SIG-M5 treated with dmso at 0.1 percent for 504 hours (cell line): ENCODE data around the gene COPA.
"Not testable (repeated sequence)": the region's sequence is repeated elsewhere in the genome, so short reads cannot be mapped to it uniquely, and the experiment has no call there.

ENCODE experiments used
- DNase-seq: peaks from one replicate; lab custom pipeline; 2025; ENCODE audit not compliant: unreplicated experiment; lab: John Stamatoyannopoulos, UW

The COPA gene

DNA sequence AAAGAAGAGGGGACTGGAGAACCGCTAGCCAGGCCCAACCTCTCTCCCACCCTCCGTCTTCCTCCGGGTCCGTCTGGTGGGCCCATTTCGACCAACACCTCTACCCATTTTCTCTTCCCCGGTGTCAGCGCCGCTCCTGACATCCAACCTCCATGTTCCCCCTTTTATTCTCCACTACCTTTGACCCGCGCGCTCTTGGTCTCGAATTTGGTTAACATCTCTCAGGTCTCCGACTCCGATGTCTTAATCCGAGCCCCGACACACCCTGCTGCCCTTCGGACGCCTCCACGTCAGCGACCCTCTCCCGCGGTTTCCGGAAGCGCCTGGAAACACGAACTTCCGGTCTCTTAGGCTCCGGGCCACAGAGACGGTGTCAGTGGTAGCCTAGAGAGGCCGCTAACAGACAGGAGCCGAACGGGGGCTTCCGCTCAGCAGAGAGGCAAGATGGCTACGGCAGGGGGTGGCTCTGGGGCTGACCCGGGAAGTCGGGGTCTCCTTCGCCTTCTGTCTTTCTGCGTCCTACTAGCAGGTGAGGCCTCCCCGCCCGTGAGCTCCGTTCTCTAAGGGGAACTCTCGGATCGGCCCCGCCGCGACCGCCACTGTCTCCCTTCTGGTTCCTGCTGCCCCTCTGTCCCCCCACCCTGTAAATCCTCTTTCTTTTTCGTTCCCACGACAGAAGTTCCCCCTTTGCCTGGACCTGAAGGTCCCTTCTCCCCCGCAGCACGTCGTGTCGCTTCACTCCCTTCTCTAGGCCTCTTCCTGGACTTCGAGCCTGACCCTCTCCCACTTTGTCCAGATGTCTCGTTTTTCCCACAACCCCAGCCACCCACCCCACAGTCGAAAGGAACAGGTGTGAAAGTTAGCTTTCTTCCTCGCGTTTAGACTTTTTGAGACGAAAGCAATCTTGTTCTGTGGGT, at the start of gene COPA, which contains the start of gene NCSTN:
Gene COPA, minus strand, starts transcription at position 298 of the 917 bp plus-strand sequence. Its CDS starts 80 bp downstream, at position 218.
Gene NCSTN, plus strand, starts transcription at position 431 of the 917 bp plus-strand sequence. Its CDS starts 14 bp downstream, at position 445.
- peak; percentile 96 for DNase-seq

GRCh38 chr1:160388406-160388805, 45.4 kb upstream of the COPA start:
- DNase-seq, result not testable (repeated sequence)

DNA sequence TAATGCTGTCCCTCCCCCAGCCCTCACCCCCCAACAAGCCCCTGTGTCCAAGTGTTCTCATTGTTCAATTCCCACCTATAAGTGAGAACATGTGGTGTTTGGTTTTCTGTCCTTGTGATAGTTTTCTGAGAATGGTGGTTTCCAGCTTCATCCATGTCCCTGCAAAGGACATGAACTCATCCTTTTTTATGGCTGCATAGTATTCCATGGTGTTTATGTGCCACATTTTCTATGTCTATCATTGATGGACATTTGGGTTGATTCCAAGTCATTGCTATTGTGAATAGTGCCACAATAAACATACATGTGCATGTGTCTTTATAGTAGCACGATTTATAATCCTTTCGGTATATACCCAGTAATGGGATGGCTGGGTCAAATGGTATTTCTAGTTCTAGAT, 41.8 kb upstream of the COPA start:
- not testable (repeated sequence) for DNase-seq

- DNase-seq, result no peak
These were observed 34.6 kb upstream of the COPA start for GRCh38 chr1:160377585-160378206.

DNA sequence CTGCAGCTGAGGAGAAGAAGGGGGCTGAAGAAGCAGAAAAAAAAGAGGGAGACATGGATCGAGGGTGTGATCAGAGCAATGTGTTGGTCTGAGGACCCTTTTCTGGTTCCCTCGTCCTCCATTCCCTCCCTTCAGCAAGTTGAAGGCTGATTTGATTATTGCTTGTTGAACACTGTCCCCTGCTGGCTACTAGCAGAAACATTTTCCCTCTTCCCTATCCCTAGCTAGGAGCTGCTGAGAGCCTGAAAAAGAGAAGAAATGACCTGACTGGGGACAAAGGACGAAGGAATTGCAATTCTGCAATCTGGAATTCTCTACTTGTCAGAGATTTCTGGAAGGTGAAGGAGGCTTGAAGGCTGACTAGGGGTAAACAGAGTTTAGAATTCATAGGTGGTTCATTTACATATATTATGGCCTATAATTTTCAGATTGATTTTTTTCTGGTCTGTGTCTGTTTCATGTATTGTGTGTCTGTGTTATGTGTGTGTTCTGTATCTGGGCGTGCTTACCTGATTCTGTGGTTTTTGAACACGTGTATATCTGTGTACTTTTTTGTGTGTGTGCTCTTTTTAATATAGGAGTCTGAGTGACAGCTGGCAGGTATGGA, 33.6 kb upstream of the COPA start:
- peak; percentile 90 for DNase-seq

- peak; percentile 35 for DNase-seq
These were observed 32.9 kb upstream of the COPA start for GRCh38 chr1:160375788-160376524.

DNA sequence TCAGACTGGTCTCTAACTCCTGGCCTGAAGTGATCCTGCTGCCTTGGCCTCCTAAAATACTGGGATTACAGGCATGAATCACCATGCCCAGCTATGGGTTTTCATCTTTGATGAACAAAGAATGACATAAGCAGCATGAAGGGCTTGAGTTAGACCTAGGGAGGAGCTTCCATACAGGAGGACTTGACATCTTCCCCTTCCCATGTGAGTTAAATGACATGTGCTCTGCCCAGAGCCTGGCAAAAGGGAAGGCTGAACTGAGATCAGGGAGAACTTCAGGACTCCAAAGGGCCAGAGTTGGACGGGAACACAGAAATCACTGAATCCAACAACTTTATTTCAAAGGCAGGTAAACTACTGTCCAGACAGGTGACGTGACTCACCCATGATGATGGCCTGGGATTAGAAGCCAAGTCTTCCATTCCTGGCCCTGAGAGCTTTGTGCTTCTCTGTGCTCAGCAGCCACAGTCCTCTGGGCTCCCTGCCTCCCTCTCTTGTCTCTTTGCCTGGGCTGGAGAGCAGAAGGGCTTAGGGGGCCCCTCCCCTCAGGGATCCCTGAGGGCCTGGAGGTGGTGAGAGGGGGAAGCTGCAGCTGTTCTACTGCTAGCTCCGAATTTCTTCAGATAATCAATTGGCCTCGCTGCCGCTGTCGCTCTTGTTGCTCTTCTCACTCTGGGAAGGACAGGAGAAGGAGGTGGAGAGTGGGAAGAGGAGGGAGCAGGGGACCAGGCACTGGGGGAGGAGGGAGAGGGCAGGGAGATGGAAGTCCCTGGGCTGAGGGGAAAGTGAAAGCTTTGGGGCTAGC, 31.5 kb upstream of the COPA start:
- DNase-seq, result no peak

DNA sequence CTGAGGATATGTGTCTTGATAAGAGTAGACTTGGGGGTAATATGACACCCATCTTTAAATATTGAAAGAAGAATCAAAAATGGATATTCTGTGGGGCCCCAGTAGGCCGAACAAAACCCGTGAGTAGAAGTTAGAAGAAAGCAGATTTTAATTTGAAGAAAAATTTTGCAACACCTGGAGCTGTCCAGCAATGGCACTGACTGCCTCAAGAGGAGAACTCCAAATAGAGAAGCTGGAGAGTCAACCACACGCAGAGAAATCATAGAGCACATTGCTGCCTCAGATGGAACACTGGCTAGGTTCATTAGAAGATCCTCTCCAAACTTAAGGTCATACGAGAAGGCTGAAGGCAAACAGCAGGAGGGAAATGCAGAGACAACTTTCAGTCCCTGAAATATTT, 30.6 kb upstream of the COPA start:
- peak; percentile 60 for DNase-seq

GRCh38 chr1:160371756-160372155, 28.7 kb upstream of the COPA start:
- peak; percentile 10 for DNase-seq

GRCh38 chr1:160371346-160371631, 28.2 kb upstream of the COPA start:
- DNase-seq, result no peak

GRCh38 chr1:160370561-160371345, 27.7 kb upstream of the COPA start:
- DNase-seq, result no peak

GRCh38 chr1:160369087-160369486, 26.0 kb upstream of the COPA start:
- no peak for DNase-seq

DNA sequence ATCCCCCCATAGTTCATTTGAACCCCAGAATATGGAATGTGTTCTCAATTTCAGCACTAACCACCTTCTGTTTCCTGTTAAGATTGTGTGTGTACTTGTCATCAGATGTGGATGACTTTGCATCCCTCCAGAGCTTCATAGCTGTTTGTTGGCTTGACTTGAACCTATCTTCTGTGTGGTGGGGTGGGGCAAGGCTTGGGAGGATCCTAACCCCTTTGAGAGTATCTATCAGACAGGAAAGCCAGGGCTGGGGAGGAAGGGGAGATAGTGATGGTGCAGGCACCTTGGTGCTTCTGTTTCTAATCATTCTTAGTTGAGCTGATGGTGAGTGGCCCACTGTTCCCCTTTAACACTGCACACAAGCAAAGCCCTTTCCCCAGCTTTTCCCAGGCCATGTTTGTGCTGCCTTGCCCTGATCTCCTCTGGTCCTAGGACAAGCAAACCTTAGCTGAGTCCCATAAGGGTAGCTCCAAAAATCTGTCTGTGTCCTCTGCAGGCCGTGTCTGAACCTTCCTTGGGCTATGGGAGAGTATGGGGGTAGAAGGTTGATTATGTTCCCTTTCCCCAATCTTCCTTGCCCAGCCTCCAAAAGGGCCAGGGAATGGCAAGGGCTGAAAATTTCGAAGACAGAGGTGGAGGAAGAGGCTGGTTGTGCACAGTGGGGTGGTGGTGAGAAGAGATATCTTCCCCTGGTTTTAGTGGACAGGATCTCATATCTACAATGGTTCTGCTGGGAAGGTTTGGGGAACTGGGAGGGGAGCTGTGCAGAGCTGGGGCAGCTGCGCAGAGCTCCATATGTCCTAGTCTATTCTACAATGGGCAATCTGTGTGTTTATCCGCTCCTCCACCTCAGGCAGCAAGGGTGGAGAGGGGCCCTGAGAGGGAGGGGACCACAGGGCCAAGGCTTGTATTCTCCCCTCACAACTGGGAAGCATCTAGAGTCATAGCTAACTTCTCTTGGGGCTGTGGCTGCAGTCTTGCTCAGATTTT, 25.2 kb upstream of the COPA start:
- DNase-seq, result no peak

DNA sequence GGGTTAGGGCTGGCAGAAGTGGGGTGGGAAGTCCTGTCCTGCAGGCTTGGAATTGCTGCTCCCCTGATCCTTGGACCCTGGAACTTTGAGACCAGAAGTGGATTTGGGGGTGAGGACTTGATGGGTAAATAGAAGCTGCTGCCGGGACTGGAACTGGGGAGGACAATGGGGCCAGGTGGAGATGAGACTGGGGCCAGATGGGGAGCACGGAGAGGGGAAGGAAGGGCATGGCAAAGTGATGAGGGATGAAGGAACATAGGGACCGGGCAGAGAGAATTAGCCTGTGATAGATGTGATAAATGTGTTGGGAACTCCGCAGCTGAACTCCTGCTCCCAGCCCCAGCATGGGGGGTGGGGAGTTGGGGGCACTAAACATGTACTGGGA, 24.5 kb upstream of the COPA start:
- no peak for DNase-seq

- no peak for DNase-seq
These were observed 23.9 kb upstream of the COPA start, which contains the start of gene NHLH1 for GRCh38 chr1:160366731-160367515. Gene NHLH1 (plus strand): TSS chr1:160367071. CDS start chr1:160370732, 3,661 bp downstream.

DNA sequence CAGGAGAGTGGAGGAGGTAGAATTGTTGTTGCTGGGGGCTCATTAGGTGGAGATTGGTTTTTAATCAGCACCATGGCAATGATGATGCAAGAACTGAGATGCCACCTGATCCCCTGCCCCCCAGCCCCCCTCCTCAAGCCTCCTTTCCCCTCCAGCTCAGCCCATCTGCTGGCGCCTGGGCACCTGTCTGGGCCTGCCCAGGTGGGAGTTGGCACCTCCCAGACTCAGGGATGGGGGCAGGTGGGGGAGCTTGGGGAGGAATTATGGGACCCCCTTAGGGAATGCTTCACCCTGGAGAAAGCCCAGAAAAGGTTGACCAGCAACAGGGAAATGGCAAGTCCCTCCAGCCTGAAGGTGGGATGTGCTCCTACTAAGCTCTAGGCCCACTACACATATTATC, 22.3 kb upstream of the COPA start:
- DNase-seq, result no peak

DNA sequence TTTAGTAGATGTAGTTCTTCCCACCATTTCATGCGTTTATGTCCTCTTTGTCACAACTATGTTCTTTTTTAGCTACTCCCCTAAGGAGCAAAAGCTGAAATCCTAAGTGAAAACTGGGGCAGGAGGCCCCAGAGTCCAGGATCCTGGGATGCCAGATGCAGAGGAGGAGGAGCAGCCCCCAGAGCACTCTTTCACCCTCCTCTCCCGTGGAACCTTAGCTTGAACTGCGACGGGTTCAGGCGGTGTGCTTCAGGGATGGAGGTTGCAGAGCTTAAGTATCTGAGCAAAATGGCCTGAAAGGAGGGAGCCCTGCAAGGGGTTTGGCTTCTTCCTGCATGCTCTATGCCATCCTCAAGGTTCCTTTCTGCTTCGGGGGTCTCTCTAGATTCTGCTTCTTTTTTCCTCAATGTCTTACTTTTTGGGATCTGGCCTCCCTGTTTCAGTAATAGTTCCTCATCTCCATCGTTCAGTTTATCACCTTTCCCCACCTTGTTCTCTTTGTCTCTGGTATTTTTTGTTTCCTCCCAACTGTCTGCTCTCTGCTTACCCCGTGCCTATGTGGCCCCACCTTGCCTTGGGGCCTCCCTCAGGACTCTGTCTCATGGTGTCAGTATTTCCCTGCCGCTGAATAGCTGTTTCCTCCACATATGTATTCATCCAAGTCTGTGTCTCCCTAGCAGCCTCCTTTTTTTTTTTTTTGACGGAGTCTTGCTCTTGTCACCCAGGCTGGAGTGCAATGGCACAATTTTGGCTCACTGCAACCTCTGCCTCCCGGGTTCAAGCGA, 21.1 kb upstream of the COPA start:
- no peak for DNase-seq
